ENCODE results near the gene CLEC12A. TPM values are rescaled to one million over a fixed set of nuclear protein-coding genes. Genes with fewer than 3 reads are reported as not detected.
"Not testable (repeated sequence)": the region's sequence is repeated elsewhere in the genome, so short reads cannot be mapped to it uniquely, and the experiment has no call there.

The CLEC12A gene
- total RNA-seq, 1 donor from 2014 or later = 6.5 TPM

- DNase-seq (ENCODE audit: missing footprints) (no peak), ATAC-seq (no peak)
- intact Hi-C loops (cut with DNase I) = no loop called here
These were observed 10.6 kb upstream of the CLEC12A start for GRCh38 chr12:9960590-9960989.

- intact Hi-C loops (cut with DNase I) = no loop called here
- no peak for ATAC-seq
- no peak for DNase-seq (ENCODE audit: missing footprints)
These were observed 10.1 kb upstream of the CLEC12A start for GRCh38 chr12:9961106-9961505.

DNA sequence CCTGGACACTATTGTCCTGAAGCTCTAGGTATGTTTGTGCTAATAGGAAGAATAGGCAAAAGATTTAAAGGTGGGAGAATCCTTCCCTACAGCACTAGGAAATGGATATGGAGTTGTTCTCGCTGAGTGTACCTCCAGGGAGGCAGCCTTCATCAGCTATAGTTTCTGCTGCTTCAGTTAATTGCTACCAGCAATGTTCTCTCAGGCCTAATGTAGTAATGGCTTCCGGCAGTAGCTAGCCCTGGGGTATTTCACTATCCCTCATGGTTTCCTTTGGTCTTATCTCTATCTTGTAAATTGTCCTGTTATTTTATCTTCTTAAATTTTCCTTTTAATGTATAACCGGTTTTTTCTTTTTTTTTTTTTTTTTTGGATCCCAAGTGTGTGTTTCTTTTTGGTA, 9.3 kb upstream of the CLEC12A start:
- DNase-seq (ENCODE audit: missing footprints) (no peak), ATAC-seq (no peak)
- intact Hi-C loops (cut with DNase I) = no loop called here

- intact Hi-C loops (cut with DNase I) = no loop called here
- no peak for DNase-seq (ENCODE audit: missing footprints)
These were observed 1.5 kb upstream of the CLEC12A start for GRCh38 chr12:9969673-9970072.

DNA sequence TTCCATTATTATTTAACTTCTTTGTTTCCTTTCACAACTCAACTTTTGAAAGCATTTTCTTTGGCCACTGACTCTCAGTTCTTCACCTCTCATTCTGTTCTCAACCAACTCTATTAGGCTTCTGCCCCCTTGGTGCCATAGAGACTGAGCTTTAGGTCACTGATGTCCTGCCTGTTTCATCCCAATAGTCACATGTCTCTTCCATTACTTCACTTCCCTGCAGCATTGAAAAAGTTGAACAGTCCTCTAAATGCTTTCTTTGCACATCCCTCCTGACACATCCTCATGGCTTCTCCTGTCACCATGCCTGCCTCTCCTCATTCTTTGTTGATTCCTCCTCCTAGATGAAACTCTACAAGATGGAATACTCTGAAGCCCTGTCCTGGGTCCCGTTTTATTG, 2.7 kb downstream of the CLEC12A start:
- ATAC-seq (no peak), DNase-seq (ENCODE audit: missing footprints) (no peak)
- intact Hi-C loops (cut with DNase I) = no loop called here

More at GRCh38 chr12:9969673-9970072, 1.5 kb upstream of the CLEC12A start:
- no peak for ATAC-seq

GRCh38 chr12:9974731-9975130, 3.5 kb downstream of the CLEC12A start:
- DNase-seq (ENCODE audit: missing footprints); ATAC-seq; intact Hi-C loops (cut with DNase I): not testable (repeated sequence)

- intact Hi-C loops (cut with DNase I) = no loop called here
- ATAC-seq (no peak), DNase-seq (ENCODE audit: missing footprints) (no peak)
These were observed 4.4 kb downstream of the CLEC12A start for GRCh38 chr12:9975614-9976013.

DNA sequence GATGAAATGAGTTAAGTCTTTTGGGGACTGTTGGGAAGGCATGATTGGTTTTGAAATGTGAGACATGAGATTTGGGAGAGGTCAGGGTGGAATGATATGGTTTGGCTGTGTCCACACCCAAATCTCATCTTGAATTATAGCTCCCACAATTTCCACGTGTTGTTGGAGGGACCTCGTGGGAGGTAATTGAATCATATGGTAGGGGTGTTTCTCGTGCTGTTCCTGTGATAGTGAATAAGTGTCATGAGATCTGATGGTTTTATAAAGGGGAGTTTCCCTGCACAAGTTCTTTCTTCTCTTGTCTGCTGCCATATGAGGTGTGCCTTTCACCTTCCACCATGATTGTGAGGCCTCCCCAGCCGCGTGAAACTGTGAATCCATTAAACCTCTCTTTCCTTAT, 5.4 kb downstream of the CLEC12A start:
- ATAC-seq; intact Hi-C loops (cut with DNase I); DNase-seq (ENCODE audit: missing footprints): not testable (repeated sequence)

- intact Hi-C loops (cut with DNase I) = no loop called here
- DNase-seq (ENCODE audit: missing footprints) (no peak), ATAC-seq (no peak)
These were observed 6.7 kb downstream of the CLEC12A start for GRCh38 chr12:9977916-9978315.

DNA sequence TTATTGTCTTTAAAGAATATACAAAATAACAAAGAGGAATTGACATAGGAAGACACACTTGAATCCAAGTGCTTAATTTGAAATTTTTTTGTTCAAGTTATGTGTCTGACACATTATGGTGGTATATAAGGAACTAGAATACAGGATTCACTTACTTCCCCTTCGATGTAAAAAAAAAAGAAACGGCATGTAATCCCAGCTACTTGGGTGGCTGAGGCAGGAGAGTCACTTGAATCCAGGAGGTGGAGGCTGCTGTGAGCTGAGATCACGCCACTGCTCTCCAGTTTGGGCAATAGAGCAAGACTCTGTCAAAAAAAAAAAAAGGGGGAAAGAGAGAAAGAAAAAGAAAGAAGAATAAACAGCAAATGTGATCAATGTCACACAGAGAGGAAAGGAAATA, 8.9 kb downstream of the CLEC12A start:
- intact Hi-C loops (cut with DNase I) = no loop called here
- DNase-seq (ENCODE audit: missing footprints) = no peak
- ATAC-seq = no peak

DNA sequence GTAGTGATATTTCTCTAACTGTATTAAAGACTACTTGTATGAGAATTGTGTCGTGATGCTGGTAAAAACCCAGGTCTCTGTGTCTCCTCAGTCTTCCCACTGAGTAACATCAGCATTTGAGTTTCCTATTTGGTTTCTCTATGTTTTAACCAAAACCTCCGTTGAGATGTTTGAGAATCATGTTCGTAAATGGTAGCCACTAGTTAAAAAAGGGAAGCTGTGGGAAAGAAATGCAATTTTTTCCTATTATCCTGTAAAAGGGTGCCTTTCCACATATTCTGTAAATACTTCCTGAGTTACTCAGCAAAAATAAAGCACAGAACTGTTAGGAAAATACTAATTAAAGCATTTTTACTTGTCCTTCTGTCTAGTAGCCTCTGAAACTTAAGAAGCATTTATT, 20.7 kb downstream of the CLEC12A start:
- ATAC-seq = no peak
- intact Hi-C loops (cut with DNase I) = no loop called here
- no peak for DNase-seq (ENCODE audit: missing footprints)

- DNase-seq (ENCODE audit: missing footprints) = no peak
- intact Hi-C loops (cut with DNase I) = no loop called here
- ATAC-seq = no peak
These were observed 21.1 kb downstream of the CLEC12A start for GRCh38 chr12:9992296-9992695.

- DNase-seq (ENCODE audit: missing footprints) (no peak), ATAC-seq (no peak)
- intact Hi-C loops (cut with DNase I) = no loop called here
These were observed 27.8 kb downstream of the CLEC12A start, which contains the start of gene CLEC1B for GRCh38 chr12:9999016-9999415. Gene CLEC1B, minus strand, starts transcription at chr12:9999121. Its CDS starts 21 bp downstream, at chr12:9999100.

- intact Hi-C loops (cut with DNase I) = no loop called here
- DNase-seq (ENCODE audit: missing footprints) (no peak), ATAC-seq (no peak)
These were observed 30.1 kb downstream of the CLEC12A start for GRCh38 chr12:10001171-10001776.

GRCh38 chr12:10012630-10013330, 41.6 kb downstream of the CLEC12A start:
- DNase-seq (ENCODE audit: missing footprints) (no peak), ATAC-seq (no peak)
- intact Hi-C loops (cut with DNase I) = no loop called here

GRCh38 chr12:10015450-10015849, 44.2 kb downstream of the CLEC12A start:
- ATAC-seq (no peak), DNase-seq (ENCODE audit: missing footprints) (no peak)
- intact Hi-C loops (cut with DNase I) = no loop called here

DNA sequence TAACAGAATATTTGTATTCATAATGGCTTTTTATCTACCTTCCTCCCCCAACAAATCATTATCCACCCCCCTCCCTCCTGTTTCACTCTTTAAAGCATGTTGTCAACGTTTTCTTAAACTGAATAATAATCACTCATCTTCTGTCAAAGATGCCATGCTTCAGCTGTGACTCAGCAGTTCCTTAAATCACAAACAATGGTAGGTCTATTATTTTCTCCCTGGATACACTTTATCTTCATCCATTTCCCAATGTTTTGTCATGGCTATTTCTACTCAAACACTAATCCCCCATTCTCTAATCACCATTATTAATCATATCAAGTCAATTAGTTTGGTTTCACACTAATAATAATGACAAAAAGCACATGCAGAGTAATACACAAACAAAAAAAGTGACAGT, 45.7 kb downstream of the CLEC12A start:
- ATAC-seq (no peak), DNase-seq (ENCODE audit: missing footprints) (no peak)

DNA sequence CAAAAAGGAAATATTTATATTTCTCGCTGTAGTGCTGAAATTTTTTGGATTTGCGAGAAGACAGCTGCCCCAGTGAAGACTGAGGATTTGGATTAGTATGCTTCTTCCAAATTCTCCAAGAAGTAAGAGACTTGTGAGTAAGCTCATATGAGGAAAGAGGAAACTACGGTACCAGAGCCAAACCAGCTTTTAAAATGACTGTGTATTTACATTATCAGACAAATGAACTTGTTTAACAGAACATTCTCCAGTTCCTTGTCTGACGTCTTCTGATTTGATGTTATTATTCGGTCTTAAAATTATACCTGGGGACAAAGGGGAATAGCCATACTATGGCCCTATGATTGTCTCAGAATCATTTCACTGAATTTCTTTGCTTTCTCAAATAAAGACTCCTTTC, 47.2 kb downstream of the CLEC12A start:
- DNase-seq (ENCODE audit: missing footprints) (no peak), ATAC-seq (no peak)
- intact Hi-C loops (cut with DNase I) = no loop called here

More for the DNA sequence above, 45.7 kb downstream of the CLEC12A start:
- intact Hi-C loops (cut with DNase I) = no loop called here

GRCh38 chr12:10021342-10021741, 50.1 kb downstream of the CLEC12A start:
- no peak for ATAC-seq
- no peak for DNase-seq (ENCODE audit: missing footprints)
- intact Hi-C loops (cut with DNase I) = no loop called here

DNA sequence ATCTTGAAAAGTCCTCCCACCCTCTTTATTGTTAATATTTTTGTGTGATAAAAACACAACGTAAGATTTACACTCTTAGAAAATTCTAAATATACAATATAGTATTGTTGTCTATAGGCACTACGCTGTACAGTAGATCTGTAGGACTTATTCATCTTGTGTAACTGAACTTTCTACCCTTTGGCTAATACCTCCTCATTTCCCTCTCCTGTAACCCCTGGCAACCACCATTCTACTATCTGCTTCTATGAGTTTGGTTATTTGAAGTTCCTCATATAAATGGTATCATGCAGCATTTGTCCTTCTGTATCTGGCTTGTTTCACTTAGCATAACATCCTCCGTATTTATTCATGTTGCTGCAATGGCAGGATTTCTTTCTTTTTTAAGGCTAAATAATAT, 54.0 kb downstream of the CLEC12A start:
- intact Hi-C loops (cut with DNase I) = no loop called here
- ATAC-seq (no peak), DNase-seq (ENCODE audit: missing footprints) (no peak)

DNA sequence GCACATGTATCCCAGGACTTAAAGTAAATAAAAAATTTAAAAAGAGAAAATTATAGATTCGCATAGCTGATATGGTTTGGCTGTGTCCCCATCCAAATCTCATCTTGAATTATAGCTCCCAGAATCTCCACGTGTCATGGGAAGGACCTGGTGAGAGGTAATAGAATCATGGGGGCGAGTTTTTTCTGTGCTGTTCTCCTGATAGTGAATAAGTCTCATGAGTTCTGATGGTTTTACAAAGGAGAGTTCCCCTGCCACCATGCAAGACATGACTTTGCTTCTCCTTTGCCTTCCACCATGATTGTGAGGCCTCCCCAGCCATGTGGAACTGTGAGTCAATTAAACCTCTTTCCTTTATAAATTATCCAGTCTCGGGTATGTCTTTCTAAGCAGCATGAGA, 55.5 kb downstream of the CLEC12A start:
- DNase-seq (ENCODE audit: missing footprints); intact Hi-C loops (cut with DNase I); ATAC-seq: not testable (repeated sequence)

Data from Right ventricle myocardium inferior (tissue), 1 donor.